Heart right ventricle (tissue), 16 donors: Measurements from ENCODE around the gene SLC25A48. TPM values are rescaled to one million over a fixed set of nuclear protein-coding genes. Genes with fewer than 3 reads are reported as not detected.

Source experiments
- ATAC-seq, 8 donors: fragments of 200-7000 bp; cut with Tn5 transposase; one replicate each; pipeline ENCODE4 v1.9.1; 2020; ENCODE audit warnings: mild to moderate bottlenecking in 8 of 8, moderate library complexity in 8 of 8, moderate number of reproducible peaks in 1 of 8
- DNase-seq, 2 donors: peaks; one replicate each; pipeline ENCODE4 v3.0.0-alpha.2; 2020
- H3K27ac ChIP-seq, 10 donors: fragments of 200-600 bp; sonication (generic) in 2 of 10; one replicate each; pipeline versions ENCODE4 v1.5.0 to v1.8.0; 2020 to 2022; ENCODE audit warnings: mild to moderate bottlenecking in 3 of 10
- H3K27me3 ChIP-seq, 7 donors: fragments of 200-600 bp; one replicate each; pipeline ENCODE4 v1.8.0; 2021 to 2022; ENCODE audit warnings: mild to moderate bottlenecking in 2 of 7
- H3K36me3 ChIP-seq, 9 donors: fragments of 200-600 bp; sonication (generic) in 1 of 9; one replicate each; pipeline versions ENCODE4 v1.5.0 to v1.8.0; 2020 to 2022; ENCODE audit warnings: mild to moderate bottlenecking in 2 of 9
- H3K4me1 ChIP-seq, 9 donors: fragments of 200-600 bp; sonication (generic) in 1 of 9; one replicate each; pipeline versions ENCODE4 v1.5.0 to v1.8.0; 2020 to 2022; ENCODE audit warnings: mild to moderate bottlenecking in 4 of 9
- H3K4me3 ChIP-seq, 10 donors: fragments of 200-600 bp; sonication (generic) in 2 of 10; one replicate each; pipeline versions ENCODE4 v1.5.0 to v1.8.0; 2020 to 2022; ENCODE audit warnings: mild to moderate bottlenecking in 7 of 10, moderate library complexity in 2 of 10
- H3K9me3 ChIP-seq, 11 donors: fragments of 200-600 bp in 10 of 11; sonication (generic) in 2 of 11; one replicate each; pipeline versions ENCODE4 v1.5.0 to v1.8.0; 2013 to 2022; ENCODE audit warnings: mild to moderate bottlenecking in 2 of 11, control low read depth in 1 of 11, moderate library complexity in 1 of 11
- WGBS, 2 donors: extraction: QIAGEN DNeasy Blood & Tissue Kit; methylation state at CpG; one replicate each; pipeline ENCODE4 v1.1.7; 2013; ENCODE audit warnings: inconsistent platforms in 1 of 2; 5-methylcytosine and 5-hydroxymethylcytosine counted together
- intact Hi-C, 10 donors: fragments of 100-400 bp; cut with DNase I; formaldehyde crosslinking; loops; one replicate each; pipeline versions ENCODE4 v1.11.1 to v1.14.2; 2022
- polyA plus RNA-seq, 2 donors: library from polyadenylated mRNA; stranded (reverse); fragments of 200-250 nt; gene quantifications; one replicate each; pipeline ENCODE4 v1.2.3, GENCODE V29; 2013
- total RNA-seq, 10 donors: library from RNA; stranded (reverse); fragmentation: NEBNext Ultra II Directional in 3 of 10; extraction: Animal tissue kit (Norgen Biotek cat#: 25700) in 3 of 10; gene quantifications; one replicate each; pipeline versions ENCODE4 v1.2.1 to v1.2.4, GENCODE V29; 2021 to 2023
- TF ChIP-seq, protein P1 (sequence below), 9 donors: fragments of 200-600 bp; sonication (generic) in 2 of 9; IDR thresholded peaks; one replicate each; pipeline versions ENCODE4 v1.5.0 to v1.8.0; 2021 to 2022; ENCODE audit warnings: antibody characterized with exemption in 9 of 9, mild to moderate bottlenecking in 5 of 9, moderate library complexity in 1 of 9
- donor health status: Arrhythmogenic right ventricular cardiomyopathy.
- donor health status: ischemic (EF 13 %, LVEDD 7.1; RV severe dilation, severe dysfunction).
- donor health status: healthy with polysubstance abuse.
- donor health status: DM: no; HTN: yes; CAD: no.
- donor health status: DM: no; HTN: no; CAD: no.
- donor health status: ischemic (EF 25% LVEDD 6.9; RV normal size, moderate dysfunction).
- donor health status: ischemic (EF 25% LVEDD 5.7; RV mildly dilated, moderate dysfunction).
- donor health status: healthy.
- donor health status: DM: yes; HTN: yes; CAD: no.
- donor health status: Ischemic cardiomyopathy.
- donor health status: ischemic (EF 35%, LVEDD 5.7; RV mildly dilated, moderate dysfunction).
- donor health status: nonischemic (EF 11% LVEDD 7.7; RV severe dilation, severe dysfunction).
- donor health status: DM: yes; HTN: yes; CAD: no.
- donor health status: PGD.
- donor health status: ischemic (EF 29% LVEDD 5.4; RV normal size, mild dysfunction).
- donor health status: nonischemic (EF 23%, LVEDD 6.1; RV moderate dilation, normal function).

Gene SLC25A48
- total and polyA plus RNA-seq, 12 donors, result 0.16 to 10.8 (median 0.25) TPM; not detected in 7

DNA sequence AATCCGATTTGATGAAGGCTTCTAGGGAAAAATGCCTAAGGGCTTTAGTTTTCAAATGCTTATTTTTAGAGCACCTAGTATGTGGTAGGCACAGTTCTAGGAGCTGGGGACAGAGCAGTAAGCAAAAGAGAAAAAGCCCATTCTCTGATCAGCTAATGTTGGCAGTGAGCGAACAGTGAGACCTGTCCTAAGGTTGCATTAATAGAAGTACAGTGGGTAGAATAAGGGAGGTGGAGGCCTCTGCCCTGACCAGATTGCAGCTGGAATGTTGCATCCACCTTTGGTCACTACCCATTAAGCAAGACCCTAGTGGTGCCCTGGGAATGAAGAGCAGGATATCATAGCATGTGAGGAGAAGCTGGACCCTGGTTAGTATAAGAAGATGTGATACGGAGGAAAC, 41.1 kb downstream of the SLC25A48 start:
- DNase-seq (no peak), ATAC-seq (no peak)
- TF ChIP-seq, protein P1, sequence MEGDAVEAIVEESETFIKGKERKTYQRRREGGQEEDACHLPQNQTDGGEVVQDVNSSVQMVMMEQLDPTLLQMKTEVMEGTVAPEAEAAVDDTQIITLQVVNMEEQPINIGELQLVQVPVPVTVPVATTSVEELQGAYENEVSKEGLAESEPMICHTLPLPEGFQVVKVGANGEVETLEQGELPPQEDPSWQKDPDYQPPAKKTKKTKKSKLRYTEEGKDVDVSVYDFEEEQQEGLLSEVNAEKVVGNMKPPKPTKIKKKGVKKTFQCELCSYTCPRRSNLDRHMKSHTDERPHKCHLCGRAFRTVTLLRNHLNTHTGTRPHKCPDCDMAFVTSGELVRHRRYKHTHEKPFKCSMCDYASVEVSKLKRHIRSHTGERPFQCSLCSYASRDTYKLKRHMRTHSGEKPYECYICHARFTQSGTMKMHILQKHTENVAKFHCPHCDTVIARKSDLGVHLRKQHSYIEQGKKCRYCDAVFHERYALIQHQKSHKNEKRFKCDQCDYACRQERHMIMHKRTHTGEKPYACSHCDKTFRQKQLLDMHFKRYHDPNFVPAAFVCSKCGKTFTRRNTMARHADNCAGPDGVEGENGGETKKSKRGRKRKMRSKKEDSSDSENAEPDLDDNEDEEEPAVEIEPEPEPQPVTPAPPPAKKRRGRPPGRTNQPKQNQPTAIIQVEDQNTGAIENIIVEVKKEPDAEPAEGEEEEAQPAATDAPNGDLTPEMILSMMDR (IDR thresholded peaks at IDR 0.05), result no peak
- 90 to 94% methylated on average over 3 of the region's 3 CpGs for WGBS, 2 donors
- Histone ChIP-seq H3K27me3 (peaks cover 0 to 6% (median under 1%) of the 10 kb centered on the region in 7 donors), H3K9me3 (no peaks in the 10 kb centered on the region), H3K36me3 (no peaks in the 10 kb centered on the region), H3K4me1 (peaks cover 0 to 9% (median 0%) of the 10 kb centered on the region in 9 donors), H3K27ac (no peak overlapping the region), H3K4me3 (no peak overlapping the region)
- intact Hi-C loops, result no loop called here

DNA sequence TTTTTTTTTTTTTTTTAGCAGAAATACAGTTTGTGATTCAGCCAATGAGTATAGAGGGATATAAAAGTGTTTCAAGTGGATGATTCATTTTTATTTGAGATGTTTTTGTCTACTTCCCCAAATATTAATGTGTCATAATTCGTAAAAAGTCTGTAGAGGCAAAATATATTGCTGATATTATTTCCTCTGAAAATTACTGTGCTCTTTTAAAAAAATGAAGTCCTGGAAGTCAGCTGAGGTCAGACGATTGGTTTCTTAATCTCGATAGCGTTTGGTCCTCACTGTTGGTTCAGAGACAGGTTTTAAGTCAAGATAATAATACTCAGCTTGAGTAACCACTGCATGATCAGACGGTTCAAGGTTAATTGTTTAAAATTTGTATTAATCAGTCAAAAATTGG, 41.7 kb downstream of the SLC25A48 start:
- peaks cover 0 to 12% (median 6%) of the 10 kb centered on the region in 7 donors for H3K27me3 ChIP-seq
- no peaks in the 10 kb centered on the region for H3K36me3 ChIP-seq
- no peak for DNase-seq
- no peaks in the 10 kb centered on the region for H3K9me3 ChIP-seq
- H3K4me3 ChIP-seq, result no peak overlapping the region
- no peak for ATAC-seq
- H3K27ac ChIP-seq, result no peak overlapping the region
- TF ChIP-seq, protein P1 (IDR thresholded peaks at IDR 0.05), result no peak
- H3K4me1 ChIP-seq, result peaks cover 0 to 9% (median 0%) of the 10 kb centered on the region in 9 donors
- 65 to 77% methylated on average over 5 of the region's 5 CpGs for whole genome bisulfite sequencing, 2 donors
- intact Hi-C loops, result no loop called here

DNA sequence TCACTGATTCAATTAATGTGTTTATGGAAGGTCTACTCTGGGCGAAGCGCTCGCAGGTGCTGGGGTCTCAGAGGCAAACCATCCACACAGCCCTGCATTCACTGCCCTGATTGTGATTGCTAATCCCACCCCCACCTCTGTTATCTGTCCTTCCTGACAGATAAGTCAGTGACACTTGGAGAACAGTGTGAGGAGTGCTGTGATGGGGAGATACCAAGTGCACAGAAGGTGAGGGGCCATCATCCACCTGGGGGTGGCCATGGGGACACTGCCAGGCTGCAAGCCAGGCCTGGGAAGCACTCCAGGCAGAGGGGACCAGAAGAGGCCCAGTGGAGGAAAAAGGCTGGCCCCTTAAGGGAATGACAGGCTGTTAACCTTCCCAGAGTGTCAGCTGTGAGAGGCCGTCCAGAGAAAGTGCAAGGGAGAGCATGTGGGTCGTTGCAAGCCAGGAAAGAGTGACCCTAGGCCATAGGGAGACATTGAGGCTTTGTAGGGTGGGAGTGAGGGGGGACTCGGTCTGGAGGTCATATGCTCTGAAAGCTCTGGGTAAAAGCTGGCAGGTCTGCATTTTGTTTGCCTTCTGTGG, 43.2 kb downstream of the SLC25A48 start:
- no peak overlapping the region for H3K27ac ChIP-seq
- ATAC-seq, result peak in 3 of 8 donors; percentile 9 to 24 (median 19)
- intact Hi-C loops, result no loop called here

DNA sequence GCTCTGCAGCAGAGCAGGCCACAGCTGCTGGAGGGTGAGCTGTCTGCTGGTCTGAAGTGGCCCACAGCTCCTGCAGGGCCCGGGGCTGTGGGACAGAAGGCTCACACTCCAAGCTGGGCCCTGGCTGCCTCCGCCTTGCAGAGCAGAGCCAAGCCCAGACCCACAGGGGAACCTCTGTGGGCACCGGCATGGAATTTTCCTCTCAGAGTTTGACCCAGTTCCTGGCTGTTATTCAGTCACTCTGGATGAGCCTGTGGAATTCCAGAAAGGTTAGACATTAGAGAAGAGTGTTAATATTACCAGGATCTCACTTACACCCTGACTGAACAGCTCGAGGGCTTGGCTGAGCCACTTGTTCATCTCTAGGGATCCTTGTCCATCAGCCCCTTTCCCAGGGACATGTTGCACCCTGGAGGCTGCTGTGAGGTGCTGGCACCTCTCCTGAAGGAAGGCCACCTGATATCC, 43.7 kb downstream of the SLC25A48 start:
- Histone ChIP-seq H3K27me3 (peaks cover 0 to 33% (median 22%) of the 10 kb centered on the region in 7 donors), H3K4me1 (peaks cover 0 to 9% (median 0%) of the 10 kb centered on the region in 9 donors), H3K9me3 (no peaks in the 10 kb centered on the region), H3K36me3 (no peaks in the 10 kb centered on the region), H3K4me3 (no peak overlapping the region), H3K27ac (no peak overlapping the region)
- DNase-seq (no peak), ATAC-seq (peak in 5 of 8 donors; percentile 9 to 41 (median 34))
- TF ChIP-seq, protein P1 (IDR thresholded peaks at IDR 0.05), result no peak
- intact Hi-C loops, result no loop called here
- 52 to 54% methylated on average over 4 of the region's 4 CpGs for WGBS, 2 donors

More for the DNA sequence above, 43.2 kb downstream of the SLC25A48 start:
- H3K4me3 ChIP-seq, result no peak overlapping the region
- no peak for DNase-seq
- H3K27me3 ChIP-seq, result peaks cover 0 to 27% (median 21%) of the 10 kb centered on the region in 7 donors
- H3K4me1 ChIP-seq, result peaks cover 0 to 9% (median 0%) of the 10 kb centered on the region in 9 donors
- TF ChIP-seq, protein P1 (IDR thresholded peaks at IDR 0.05), result no peak
- H3K36me3 ChIP-seq, result no peaks in the 10 kb centered on the region
- H3K9me3 ChIP-seq, result no peaks in the 10 kb centered on the region
- 57 to 60% methylated on average over 6 of the region's 6 CpGs for WGBS, 2 donors
